ENCODE data around the gene CABLES2. TPM values are rescaled to one million over a fixed set of nuclear protein-coding genes. Genes with fewer than 3 reads are reported as not detected.

The CABLES2 gene
- total RNA-seq, 2 donors from 2014 or later = 1.6 to 2.6 TPM

Other genes with a start within 250 kb of the CABLES2 start
- 10 to 100 TPM in 1 of 2 donors, 1 to 10 TPM in 1; 8.8 to 16.5 TPM for gene MTG2, start 224.3 kb downstream of the CABLES2 start, total RNA-seq
- under 1 TPM in 1 of 2 donors, not detected in 1; 0.33 TPM for gene HRH3, start 187.0 kb downstream of the CABLES2 start, total RNA-seq
- gene OSBPL2, start 168.8 kb downstream of the CABLES2 start, total RNA-seq = 10 to 100 TPM; 54.5 to 71.9 TPM
- gene ADRM1, start 104.3 kb downstream of the CABLES2 start, total RNA-seq = 100 to 1,000 TPM in 1 of 2 donors, 10 to 100 TPM in 1; 79.9 to 104 TPM
- 100 to 1,000 TPM; 115 to 185 TPM for gene LAMA5, start 40.0 kb downstream of the CABLES2 start, total RNA-seq
- gene RPS21, start 20.2 kb downstream of the CABLES2 start, total RNA-seq = 100 to 1,000 TPM; 654 to 656 TPM
- 1 to 10 TPM; 2.3 TPM for gene RBBP8NL, start 20.3 kb upstream of the CABLES2 start, total RNA-seq
- not detected for gene GATA5, start 68.7 kb upstream of the CABLES2 start, total RNA-seq
- 1 to 10 TPM; 2.6 to 6.2 TPM for gene SLCO4A1, start 235.2 kb upstream of the CABLES2 start, total RNA-seq